HepG2 (cell line): ENCODE measurements around the gene MTMR6. TPM values are rescaled to one million over a fixed set of nuclear protein-coding genes. Genes with fewer than 3 reads are reported as not detected.

Experiments used
- ARID3A ChIP-seq: IDR thresholded peaks from 2 replicates; pipeline ENCODE4 v1.6.1; 2012; ENCODE audit warnings: low read depth, low read length, improper control_type of control experiment
- CREBL2 ChIP-seq: sonication (generic); formaldehyde crosslinking; IDR thresholded peaks from 2 replicates; pipeline ENCODE4 v1.8.1; 2023; ENCODE audit warnings: missing genetic modification reagents, mild to moderate bottlenecking, borderline replicate concordance
- DNMT1 ChIP-seq: sonication (generic); formaldehyde crosslinking; IDR thresholded peaks from 2 replicates; pipeline ENCODE4 v1.5.1; 2020; ENCODE audit warnings: mild to moderate bottlenecking, missing genetic modification reagents
- GABPA ChIP-seq, 2 experiments: IDR thresholded peaks; 2 replicates each; pipeline ENCODE4 v1.6.1; 2011 to 2016; ENCODE audit warnings: low read depth in 2 of 2, low read length in 1 of 2, missing biosample characterization in 1 of 2, missing genetic modification characterization in 1 of 2
- HBP1 ChIP-seq: IDR thresholded peaks from 2 replicates; pipeline ENCODE4 v1.6.1; 2016; ENCODE audit warnings: low read depth, control low read depth
- HNRNPLL ChIP-seq: fragments of 200-400 bp; formaldehyde crosslinking; IDR thresholded peaks from 2 replicates; pipeline ENCODE4 v1.6.1; 2017; ENCODE audit warnings: mild to moderate bottlenecking, low read depth, low read length; ENCODE audit not compliant: poor library complexity, severe bottlenecking
- HOXA3 ChIP-seq: sonication (generic); formaldehyde crosslinking; IDR thresholded peaks from 2 replicates; pipeline ENCODE4 v1.5.0; 2020; ENCODE audit warnings: missing genetic modification reagents
- KAT8 ChIP-seq: IDR thresholded peaks from 2 replicates; pipeline ENCODE4 v1.6.1; 2016; ENCODE audit warnings: missing genetic modification reagents, missing compliant biosample characterization
- MYC ChIP-seq: sonication (generic); formaldehyde crosslinking; IDR thresholded peaks from 2 replicates; pipeline ENCODE4 v1.9.0; 2021; ENCODE audit warnings: missing genetic modification reagents, borderline replicate concordance
- NFIC ChIP-seq: IDR thresholded peaks from 2 replicates; pipeline ENCODE4 v1.6.1; 2012; ENCODE audit warnings: mild to moderate bottlenecking, low read length, inconsistent platforms
- RBM22 ChIP-seq: fragments of 200-400 bp; formaldehyde crosslinking; optimal IDR thresholded peaks from 2 replicates; pipeline ENCODE3; 2017; ENCODE audit warnings: mild to moderate bottlenecking, low read length, moderate library complexity
- RFX1 ChIP-seq: fragments of 450-650 bp; IDR thresholded peaks from 2 replicates; pipeline ENCODE4 v1.6.1; 2017
- SCMH1 ChIP-seq: sonication (generic); formaldehyde crosslinking; IDR thresholded peaks from 2 replicates; pipeline ENCODE4 v1.9.0; 2021; ENCODE audit warnings: missing genetic modification reagents, mild to moderate bottlenecking, borderline replicate concordance
- SIX4 ChIP-seq: sonication (generic); formaldehyde crosslinking; IDR thresholded peaks from 2 replicates; pipeline ENCODE4 v1.4.0; 2020; ENCODE audit warnings: missing genetic modification reagents
- YY1 ChIP-seq: IDR thresholded peaks from 2 replicates; pipeline ENCODE4 v1.6.1; 2011; ENCODE audit warnings: low read length, low read depth, moderate library complexity, mild to moderate bottlenecking; ENCODE audit not compliant: insufficient read depth, insufficient replicate concordance
- ZBTB10 ChIP-seq: sonication (generic); formaldehyde crosslinking; IDR thresholded peaks from 2 replicates; pipeline ENCODE4 v1.4.0; 2020; ENCODE audit warnings: missing genetic modification reagents, borderline replicate concordance
- ZNF143 ChIP-seq: sonication (generic); formaldehyde crosslinking; IDR thresholded peaks from 2 replicates; pipeline ENCODE4 v1.4.0; 2020; ENCODE audit warnings: missing genetic modification reagents
- ZNF205 ChIP-seq: IDR thresholded peaks from 2 replicates; pipeline ENCODE4 v1.6.1; 2018; ENCODE audit warnings: missing biosample characterization, missing genetic modification reagents
- ZNF362 ChIP-seq: sonication (generic); formaldehyde crosslinking; IDR thresholded peaks from 2 replicates; pipeline ENCODE4 v1.4.0; 2020; ENCODE audit warnings: missing genetic modification reagents, mild to moderate bottlenecking, borderline replicate concordance
- ZNF441 ChIP-seq: sonication (generic); formaldehyde crosslinking; IDR thresholded peaks from 2 replicates; pipeline ENCODE4 v1.7.0; 2021; ENCODE audit warnings: missing genetic modification reagents, borderline replicate concordance
- ZNF75D ChIP-seq: sonication (generic); formaldehyde crosslinking; IDR thresholded peaks from 2 replicates; pipeline ENCODE4 v1.8.1; 2023; ENCODE audit warnings: missing genetic modification reagents, mild to moderate bottlenecking, borderline replicate concordance
- polyA plus RNA-seq, 8 experiments: library from polyadenylated mRNA; depleted of rRNA in 3 of 8; stranded (reverse) in 7 of 8; unstranded in 1 of 8; fragments of >200 nt; fragmentation: Illumina TruSeq in 4 of 8; extraction: Trizol in 4 of 8; gene quantifications; 2 replicates each; pipeline versions ENCODE4 v1.2.1 to v1.2.3, GENCODE V29; 2011 to 2016; ENCODE audit warnings: low read depth in 4 of 8, missing spikeins in 1 of 8, mixed read lengths in 1 of 8; ENCODE audit not compliant: insufficient read depth in 1 of 8
- total RNA-seq, 5 experiments: library from RNA; depleted of rRNA; stranded (reverse); fragments of >200 nt; fragmentation: Illumina TruSeq; extraction: Trizol; gene quantifications; 2 replicates each; pipeline ENCODE4 v1.2.3, GENCODE V29; 2016; ENCODE audit warnings: low read depth in 1 of 5

MTMR6 gene
- total and polyA plus RNA-seq, 2 of the 13 experiments (the other 11 are each of a cell fraction or from before 2014, with no cell fraction given), result 3.4 to 7.8 TPM

- TF ChIP-seq ARID3A (no peak), RBM22 (no peak), ZNF441 (CRISPR knock-in tag) (peak; percentile 31; the same call in 1 of the 2 replicates), ZNF75D (CRISPR knock-in tag) (no peak), NFIC (no peak), HNRNPLL (peak; percentile 95), YY1 (peak; percentile 63), HOXA3 (peak; percentile 68; the same call in 1 of the 2 replicates), RFX1 (peak; percentile 43; the same call in 1 of the 2 replicates), KAT8 (CRISPR knock-in tag) (peak; percentile 86), ZNF143 (no peak; the same call in 1 of the 2 replicates), ZBTB10 (CRISPR knock-in tag) (no peak), HBP1 (CRISPR knock-in tag) (peak; percentile 73; the same call in 1 of the 2 replicates), SIX4 (CRISPR knock-in tag) (no peak), DNMT1 (CRISPR knock-in tag) (no peak), GABPA (IDR thresholded peaks at IDR 0.05; ENCODE audit: low read depth, low read length) (no peak; the same call in 1 of the 2 replicates), GABPA (CRISPR knock-in tag; IDR thresholded peaks at IDR 0.05; ENCODE audit: low read depth) (peak; percentile 56; the same call in 1 of the 2 replicates), CREBL2 (CRISPR knock-in tag) (no peak; the same call in 1 of the 2 replicates), ZNF362 (CRISPR knock-in tag) (no peak), MYC (CRISPR knock-in tag) (peak; percentile 49; the same call in 1 of the 2 replicates), SCMH1 (CRISPR knock-in tag) (no peak), ZNF205 (CRISPR knock-in tag) (no peak)
Observed at GRCh38 chr13:25286969-25287961, at the start of gene MTMR6 (continued).
